AG09309 (cell line): ENCODE data around the gene CYP26C1.

Source experiments
- DNase-seq: peaks from one replicate; pipeline ENCODE4 v3.0.0-alpha.2; 2010; ENCODE audit warnings: low read depth
- H3K4me3 ChIP-seq: 2 replicates; pipeline ENCODE4 v1.5.1; 2011; ENCODE audit warnings: mild to moderate bottlenecking, low read depth, low read length, moderate library complexity; ENCODE audit not compliant: control insufficient read depth
- TF ChIP-seq, protein P1 (sequence below): IDR thresholded peaks from 2 replicates; pipeline ENCODE4 v1.5.1; 2011; ENCODE audit warnings: mild to moderate bottlenecking, low read depth, low read length, inconsistent platforms; ENCODE audit not compliant: insufficient read depth, control insufficient read depth; ENCODE audit errors: missing control alignments

CYP26C1 gene

DNA sequence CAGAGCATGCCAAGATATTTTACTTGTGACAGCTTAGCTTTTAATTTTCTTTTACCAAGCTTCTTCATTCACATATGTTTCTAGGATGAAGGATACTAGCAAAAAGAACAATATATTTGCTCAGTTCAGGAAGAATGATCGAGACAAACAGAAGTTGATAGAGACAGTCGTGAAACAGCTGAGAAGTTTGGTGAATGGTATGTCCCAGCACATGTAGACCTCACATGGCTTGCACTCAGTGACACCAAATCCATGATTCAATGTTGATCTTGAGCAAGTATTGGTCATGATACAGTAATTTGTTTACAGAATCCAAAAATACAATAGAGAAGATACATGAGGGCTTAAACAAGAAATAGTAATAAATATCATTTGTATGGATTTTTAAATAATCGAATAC, 2.5 kb upstream of the CYP26C1 start:
- H3K4me3 ChIP-seq: no peak overlapping the region
- DNase-seq: no peak
- TF ChIP-seq, protein P1, sequence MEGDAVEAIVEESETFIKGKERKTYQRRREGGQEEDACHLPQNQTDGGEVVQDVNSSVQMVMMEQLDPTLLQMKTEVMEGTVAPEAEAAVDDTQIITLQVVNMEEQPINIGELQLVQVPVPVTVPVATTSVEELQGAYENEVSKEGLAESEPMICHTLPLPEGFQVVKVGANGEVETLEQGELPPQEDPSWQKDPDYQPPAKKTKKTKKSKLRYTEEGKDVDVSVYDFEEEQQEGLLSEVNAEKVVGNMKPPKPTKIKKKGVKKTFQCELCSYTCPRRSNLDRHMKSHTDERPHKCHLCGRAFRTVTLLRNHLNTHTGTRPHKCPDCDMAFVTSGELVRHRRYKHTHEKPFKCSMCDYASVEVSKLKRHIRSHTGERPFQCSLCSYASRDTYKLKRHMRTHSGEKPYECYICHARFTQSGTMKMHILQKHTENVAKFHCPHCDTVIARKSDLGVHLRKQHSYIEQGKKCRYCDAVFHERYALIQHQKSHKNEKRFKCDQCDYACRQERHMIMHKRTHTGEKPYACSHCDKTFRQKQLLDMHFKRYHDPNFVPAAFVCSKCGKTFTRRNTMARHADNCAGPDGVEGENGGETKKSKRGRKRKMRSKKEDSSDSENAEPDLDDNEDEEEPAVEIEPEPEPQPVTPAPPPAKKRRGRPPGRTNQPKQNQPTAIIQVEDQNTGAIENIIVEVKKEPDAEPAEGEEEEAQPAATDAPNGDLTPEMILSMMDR: no peak

DNA sequence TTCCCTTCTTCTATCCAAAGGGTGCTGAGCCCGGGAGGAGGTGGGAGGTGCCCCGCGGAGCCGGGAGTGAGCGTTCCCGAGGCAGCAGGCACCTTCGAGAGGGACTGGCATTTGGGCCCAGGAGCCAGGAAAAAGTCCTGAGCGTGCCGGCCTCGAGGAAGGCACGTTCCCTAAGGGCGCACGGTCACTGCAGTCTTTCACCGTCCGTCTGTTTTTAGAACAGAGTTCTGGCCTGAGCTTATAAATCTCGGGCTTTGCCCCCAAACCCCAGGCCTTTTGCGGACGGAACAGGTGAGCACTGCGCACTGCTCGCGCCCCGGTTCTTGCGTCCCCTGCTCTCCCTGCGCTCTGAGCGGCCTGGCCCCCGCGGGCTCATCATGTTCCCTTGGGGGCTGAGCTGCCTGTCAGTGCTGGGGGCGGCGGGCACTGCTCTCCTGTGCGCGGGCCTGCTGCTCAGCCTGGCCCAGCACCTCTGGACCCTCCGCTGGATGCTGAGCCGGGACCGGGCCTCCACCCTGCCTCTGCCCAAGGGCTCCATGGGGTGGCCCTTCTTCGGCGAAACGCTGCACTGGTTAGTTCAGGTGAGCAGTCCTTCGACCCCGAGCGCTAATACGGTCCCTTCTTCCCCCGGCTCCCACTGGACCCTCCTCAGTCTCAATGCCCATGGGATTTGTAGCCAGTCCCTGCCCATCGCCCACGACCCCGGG, 442 bp downstream of the CYP26C1 start:
- no peak for DNase-seq
- H3K4me3 ChIP-seq: no peak overlapping the region
- TF ChIP-seq, protein P1: no peak

DNA sequence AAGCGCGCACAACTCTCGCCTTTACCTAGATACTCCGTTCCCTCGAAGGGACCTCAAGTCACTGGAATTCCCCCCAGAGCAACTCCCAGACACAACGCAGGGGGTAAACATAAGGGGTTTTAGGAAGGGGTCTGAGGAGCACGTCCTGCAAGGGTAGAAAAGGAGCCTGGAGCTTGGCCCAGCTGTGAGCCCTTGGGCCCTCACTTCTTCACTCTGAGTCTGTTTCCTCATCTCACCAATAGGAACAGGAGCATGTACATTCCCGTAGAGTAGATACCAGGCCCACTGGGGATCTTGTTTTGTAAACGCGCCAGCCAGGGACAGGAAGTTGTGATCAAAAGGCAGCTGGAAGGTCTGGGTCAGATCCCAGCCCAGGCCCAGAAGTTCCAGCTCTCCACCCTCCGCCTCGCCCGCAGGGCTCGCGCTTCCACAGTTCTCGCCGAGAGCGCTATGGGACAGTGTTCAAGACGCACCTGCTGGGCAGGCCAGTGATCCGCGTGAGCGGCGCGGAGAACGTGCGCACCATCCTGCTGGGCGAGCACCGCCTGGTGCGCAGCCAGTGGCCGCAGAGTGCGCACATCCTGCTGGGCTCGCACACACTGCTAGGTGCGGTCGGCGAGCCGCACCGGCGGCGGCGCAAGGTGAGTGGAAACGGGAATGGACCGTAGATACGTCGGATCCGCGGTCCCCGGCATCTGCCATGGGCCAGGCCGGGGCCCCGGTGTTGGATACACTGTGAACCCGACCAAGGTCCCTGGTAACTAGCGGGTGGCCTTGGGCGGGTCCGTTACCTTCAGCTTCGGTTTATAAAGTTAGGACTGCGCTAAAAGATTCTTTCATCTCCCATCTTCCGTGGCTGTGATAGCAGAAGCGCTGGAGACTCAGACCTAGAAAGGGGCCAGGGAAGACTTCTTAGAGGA, 1.3 kb downstream of the CYP26C1 start:
- TF ChIP-seq, protein P1: peak; percentile 7
- DNase-seq: no peak
- H3K4me3 ChIP-seq: peak overlapping the region; percentile 41

DNA sequence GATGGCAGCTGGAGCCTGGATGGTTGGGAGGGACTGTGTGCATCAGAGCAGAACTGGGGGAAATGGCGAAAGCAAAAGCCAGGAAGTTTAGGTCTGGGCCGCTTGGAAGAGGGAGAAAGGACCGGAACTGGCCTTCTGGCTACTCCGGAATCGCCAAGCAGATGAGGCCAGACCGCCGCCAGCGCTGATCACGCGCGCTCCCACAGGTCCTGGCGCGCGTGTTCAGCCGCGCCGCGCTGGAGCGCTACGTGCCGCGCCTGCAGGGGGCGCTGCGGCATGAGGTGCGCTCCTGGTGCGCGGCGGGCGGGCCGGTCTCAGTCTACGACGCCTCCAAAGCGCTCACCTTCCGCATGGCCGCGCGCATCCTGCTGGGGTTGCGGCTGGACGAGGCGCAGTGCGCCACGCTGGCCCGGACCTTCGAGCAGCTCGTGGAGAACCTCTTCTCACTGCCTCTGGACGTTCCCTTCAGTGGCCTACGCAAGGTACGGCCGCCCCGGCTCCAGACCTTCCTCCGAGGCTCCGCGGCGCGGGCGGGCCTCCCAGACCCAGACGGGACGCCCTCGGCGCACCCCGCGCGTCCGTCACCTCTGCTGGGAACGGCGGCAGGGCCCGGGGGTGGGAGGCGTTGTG, 2.0 kb downstream of the CYP26C1 start:
- DNase-seq: no peak
- H3K4me3 ChIP-seq: peak overlapping the region; percentile 41
- TF ChIP-seq, protein P1: peak; percentile 31

DNA sequence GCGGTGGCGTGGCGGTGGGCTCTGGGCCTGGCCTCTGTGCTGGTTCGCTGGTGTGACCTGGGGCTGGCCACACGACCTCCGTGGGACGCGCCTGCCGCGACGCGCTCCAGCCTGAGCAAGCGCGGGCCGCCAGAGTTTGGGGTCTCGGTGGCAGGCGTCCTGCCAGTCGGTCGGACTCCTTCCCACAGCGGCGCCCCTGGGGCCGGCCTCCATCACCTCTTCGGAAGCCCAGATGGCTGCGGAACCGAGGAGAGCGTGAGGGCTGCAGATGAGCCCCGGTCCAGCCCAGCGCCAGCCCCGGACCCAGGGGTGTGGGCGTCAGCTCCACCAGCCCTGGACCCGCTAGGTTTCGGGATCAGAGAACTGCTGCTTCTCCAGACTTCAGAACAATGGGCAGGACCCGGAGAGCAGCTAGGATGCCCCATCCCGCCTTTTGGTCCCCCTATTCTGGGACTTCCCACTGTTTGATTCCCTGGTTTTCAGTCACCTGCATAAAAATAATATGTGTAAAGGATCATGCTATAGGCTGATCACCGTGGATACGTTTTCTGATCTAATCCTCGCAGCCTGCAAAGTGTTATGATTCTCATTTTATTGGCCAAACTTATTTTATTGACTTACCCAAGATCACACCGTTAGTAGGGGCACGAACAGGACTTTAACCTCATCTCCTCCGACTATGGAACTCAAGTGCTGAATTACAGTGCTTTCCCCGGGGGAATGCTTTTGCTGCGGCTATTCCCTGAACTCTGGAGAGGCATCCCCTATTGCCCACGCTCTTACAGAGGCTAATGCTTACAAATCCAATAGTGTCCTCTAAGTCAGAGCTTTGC, 2.8 kb downstream of the CYP26C1 start:
- TF ChIP-seq, protein P1: no peak
- no peak for DNase-seq
- H3K4me3 ChIP-seq: peak overlapping the region; percentile 23
